K562 (cell line): ENCODE data around the gene TOM1L2. TPM values are rescaled to one million over a fixed set of nuclear protein-coding genes. Genes with fewer than 3 reads are reported as not detected.

Experiments used
- ATF1 ChIP-seq, 2 experiments: fragments of 450-650 bp in 1 of 2; IDR thresholded peaks; 2 replicates each; pipeline ENCODE4 v1.6.1; 2016; ENCODE audit warnings: missing compliant biosample characterization in 1 of 2, missing genetic modification characterization in 1 of 2
- BRD4 ChIP-seq: fragments of 200-600 bp; sonication (generic); IDR thresholded peaks from 2 replicates; pipeline ENCODE4 v1.6.1; 2017; ENCODE audit warnings: inconsistent platforms
- EGR1 ChIP-seq: fragments of 450-650 bp; conservative IDR thresholded peaks from 2 replicates; pipeline ENCODE4 v1.6.1; 2017; ENCODE audit warnings: mild to moderate bottlenecking
- FOSL1 ChIP-seq: fragments of 200-800 bp; sonication (Bioruptor generic); conservative IDR thresholded peaks from 2 replicates; pipeline ENCODE4 v1.6.1; 2016; ENCODE audit warnings: missing genetic modification characterization, missing compliant biosample characterization
- MCM5 ChIP-seq: fragments of 450-650 bp; IDR thresholded peaks from 2 replicates; pipeline ENCODE4 v1.6.1; 2016; ENCODE audit warnings: low read depth
- PRDM10 ChIP-seq: fragments of 450-650 bp; IDR thresholded peaks from 2 replicates; pipeline ENCODE4 v1.6.1; 2018; ENCODE audit not compliant: partially characterized antibody
- RFX5 ChIP-seq: IDR thresholded peaks from 2 replicates; pipeline ENCODE4 v1.6.1; 2011; ENCODE audit warnings: low read depth, mild to moderate bottlenecking, improper control_type of control experiment, low read length
- SETDB1 ChIP-seq: IDR thresholded peaks from one replicate; pipeline ENCODE4 v1.6.1; 2012; ENCODE audit warnings: low read length, control low read depth, inconsistent platforms
- SIN3A ChIP-seq, 2 experiments: fragments of 150-350 bp in 1 of 2; IDR thresholded peaks; 2 replicates each; pipeline ENCODE4 v1.6.1; 2011 to 2016; ENCODE audit warnings: borderline replicate concordance in 2 of 2, low read depth in 2 of 2, low read length in 2 of 2, mild to moderate bottlenecking in 2 of 2, moderate library complexity in 2 of 2; ENCODE audit not compliant: control insufficient read depth in 1 of 2
- SMAD2 ChIP-seq: fragments of 150-350 bp; IDR thresholded peaks from 2 replicates; pipeline ENCODE4 v1.6.1; 2014; ENCODE audit warnings: low read depth, mild to moderate bottlenecking, low read length
- SP1 ChIP-seq: sonication (generic); formaldehyde crosslinking; IDR thresholded peaks from 2 replicates; pipeline ENCODE4 v1.8.1; 2022; ENCODE audit warnings: mild to moderate bottlenecking, missing genetic modification reagents
- STAT5A ChIP-seq: IDR thresholded peaks from 2 replicates; pipeline ENCODE4 v1.6.1; 2012; ENCODE audit warnings: low read length, inconsistent platforms, borderline replicate concordance
- TFE3 ChIP-seq: fragments of 450-650 bp; formaldehyde crosslinking; IDR thresholded peaks from 2 replicates; pipeline ENCODE4 v1.4.0; 2020; ENCODE audit warnings: mild to moderate bottlenecking, mixed read lengths
- ZNF398 ChIP-seq: fragments of 250-450 bp; sonication (Bioruptor Pico); IDR thresholded peaks from 2 replicates; pipeline ENCODE4 v1.8.0; 2021; ENCODE audit warnings: moderate library complexity, mild to moderate bottlenecking, inconsistent platforms
- ZNF408 ChIP-seq: fragments of 250-450 bp; sonication (Bioruptor Pico); IDR thresholded peaks from 2 replicates; pipeline ENCODE4 v1.4.0; 2020; ENCODE audit warnings: low read depth, mild to moderate bottlenecking, moderate library complexity
- ZNF512 ChIP-seq: IDR thresholded peaks from 2 replicates; pipeline ENCODE4 v1.6.1; 2016; ENCODE audit warnings: missing genetic modification characterization, missing compliant biosample characterization
- polyA plus RNA-seq, 8 experiments: library from polyadenylated mRNA; depleted of rRNA in 4 of 8; stranded (reverse) in 5 of 8; unstranded in 3 of 8; fragments of >200 nt; fragmentation: Nextera tagmentation in 2 of 8; fragmentation: Illumina TruSeq in 1 of 8; extraction: Ambion mirVana in 2 of 8; extraction: Trizol in 1 of 8; gene quantifications; 2 replicates each; pipeline versions ENCODE4 v1.2.1 to v1.2.3, GENCODE V29; 2011 to 2014; ENCODE audit warnings: inconsistent platforms in 1 of 8, missing spikeins in 1 of 8
- total RNA-seq, 7 experiments: library from RNA; depleted of rRNA in 6 of 7; stranded (reverse); fragments of >200 nt in 6 of 7; fragmentation: Illumina TruSeq in 2 of 7; extraction: Trizol in 2 of 7; gene quantifications; 2 replicates each; pipeline versions ENCODE4 v1.2.1 to v1.2.3, GENCODE V29; 2011 to 2021; ENCODE audit warnings: low replicate concordance in 1 of 7
- TF ChIP-seq, protein P1 (sequence below): sonication (generic); formaldehyde crosslinking; IDR thresholded peaks from 2 replicates; pipeline ENCODE4 v1.8.1; 2023; ENCODE audit warnings: mild to moderate bottlenecking, missing genetic modification reagents

The TOM1L2 gene
- total and polyA plus RNA-seq, 9 of the 15 experiments (the other 6 are each of a cell fraction or from before 2014, with no cell fraction given): 0.07 to 6.0 (median 2.5) TPM

DNA sequence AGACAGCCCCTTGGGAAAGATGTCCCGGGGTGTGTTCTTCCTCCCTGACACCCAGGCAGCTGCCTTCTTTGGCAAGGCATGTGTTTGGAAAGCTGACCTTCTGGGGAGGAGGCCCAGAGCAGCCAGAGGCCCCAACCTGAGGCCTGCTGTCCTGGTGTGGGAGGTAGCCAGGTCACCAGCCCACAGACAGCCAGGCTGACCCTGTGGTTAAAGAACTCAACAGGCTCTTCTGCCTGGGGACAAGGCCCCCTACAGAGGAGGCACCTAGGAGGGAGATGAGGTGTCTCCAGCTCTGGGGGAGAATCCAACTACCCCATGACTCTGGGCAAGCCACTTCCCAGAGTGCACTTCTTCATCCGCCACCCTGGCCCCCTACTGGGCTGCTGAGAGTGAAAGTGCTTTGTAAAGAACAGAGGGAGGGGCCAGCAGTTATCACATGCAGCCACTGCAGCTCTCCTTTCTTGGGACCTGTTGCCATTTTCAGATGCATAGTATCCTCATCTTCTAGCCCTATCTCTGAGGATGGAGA, 122.3 kb downstream of the TOM1L2 start (continued):
- TF ChIP-seq PRDM10: no peak
- TF ChIP-seq EGR1: no peak
- TF ChIP-seq SP1: no peak
- TF ChIP-seq FOSL1 (tag): 0 out of 2 replicates have a peak, but pooled peaks have one; percentile 12
- TF ChIP-seq SIN3A (IDR thresholded peaks at IDR 0.05; ENCODE audit: borderline replicate concordance in 2 of 2, control insufficient read depth in 1 of 2, low read depth in 2 of 2, low read length in 2 of 2): no peak
- no peak; the same call in 1 of the 2 replicates for TF ChIP-seq TFE3 (CRISPR knock-in tag)
- TF ChIP-seq STAT5A: no peak
- TF ChIP-seq ZNF512: no peak
- TF ChIP-seq ATF1 (CRISPR knock-in tag; IDR thresholded peaks at IDR 0.05): no peak
- TF ChIP-seq ATF1 (tag; IDR thresholded peaks at IDR 0.05): 0 out of 2 replicates have a peak, but pooled peaks have one; percentile 35
- TF ChIP-seq ZNF408 (CRISPR knock-in tag): no peak
- TF ChIP-seq ZNF398 (CRISPR knock-in tag): no peak
- no peak for TF ChIP-seq SMAD2
- no peak for TF ChIP-seq SETDB1
- no peak for TF ChIP-seq MCM5
- no peak for TF ChIP-seq BRD4
- no peak for TF ChIP-seq RFX5
- TF ChIP-seq, protein P1, sequence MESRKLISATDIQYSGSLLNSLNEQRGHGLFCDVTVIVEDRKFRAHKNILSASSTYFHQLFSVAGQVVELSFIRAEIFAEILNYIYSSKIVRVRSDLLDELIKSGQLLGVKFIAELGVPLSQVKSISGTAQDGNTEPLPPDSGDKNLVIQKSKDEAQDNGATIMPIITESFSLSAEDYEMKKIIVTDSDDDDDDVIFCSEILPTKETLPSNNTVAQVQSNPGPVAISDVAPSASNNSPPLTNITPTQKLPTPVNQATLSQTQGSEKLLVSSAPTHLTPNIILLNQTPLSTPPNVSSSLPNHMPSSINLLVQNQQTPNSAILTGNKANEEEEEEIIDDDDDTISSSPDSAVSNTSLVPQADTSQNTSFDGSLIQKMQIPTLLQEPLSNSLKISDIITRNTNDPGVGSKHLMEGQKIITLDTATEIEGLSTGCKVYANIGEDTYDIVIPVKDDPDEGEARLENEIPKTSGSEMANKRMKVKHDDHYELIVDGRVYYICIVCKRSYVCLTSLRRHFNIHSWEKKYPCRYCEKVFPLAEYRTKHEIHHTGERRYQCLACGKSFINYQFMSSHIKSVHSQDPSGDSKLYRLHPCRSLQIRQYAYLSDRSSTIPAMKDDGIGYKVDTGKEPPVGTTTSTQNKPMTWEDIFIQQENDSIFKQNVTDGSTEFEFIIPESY: no peak
